ENCODE data around the gene NCR1.

DNA sequence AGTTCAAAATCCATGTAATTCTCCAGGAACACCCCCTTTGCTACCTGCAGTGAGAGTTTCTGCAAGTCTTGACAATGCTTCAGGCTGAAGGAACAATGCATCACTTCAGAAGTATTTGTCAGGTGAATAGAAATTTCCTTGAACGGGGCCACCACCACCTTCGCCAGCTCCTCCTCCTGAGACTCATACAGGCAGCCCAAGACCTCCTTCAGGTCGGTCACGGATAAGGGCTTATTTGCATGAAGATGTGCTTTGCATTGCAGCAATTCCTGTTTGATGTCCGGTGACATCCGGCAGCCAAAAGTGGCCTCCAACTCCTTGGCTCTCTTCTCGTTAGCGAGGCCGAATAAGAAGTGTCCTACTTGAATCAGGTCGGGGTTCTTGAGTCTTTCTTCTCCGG is 33.0 kb downstream of the NCR1 start:
- TF ChIP-seq EZH2 (IDR thresholded peaks at IDR 0.05; ENCODE audit: borderline replicate concordance, insufficient read depth, low read length, poor library complexity, severe bottlenecking) (no peak), POLR2AphosphoS5 (IDR thresholded peaks at IDR 0.05) (no peak)
- TF ChIP-seq, protein P1, sequence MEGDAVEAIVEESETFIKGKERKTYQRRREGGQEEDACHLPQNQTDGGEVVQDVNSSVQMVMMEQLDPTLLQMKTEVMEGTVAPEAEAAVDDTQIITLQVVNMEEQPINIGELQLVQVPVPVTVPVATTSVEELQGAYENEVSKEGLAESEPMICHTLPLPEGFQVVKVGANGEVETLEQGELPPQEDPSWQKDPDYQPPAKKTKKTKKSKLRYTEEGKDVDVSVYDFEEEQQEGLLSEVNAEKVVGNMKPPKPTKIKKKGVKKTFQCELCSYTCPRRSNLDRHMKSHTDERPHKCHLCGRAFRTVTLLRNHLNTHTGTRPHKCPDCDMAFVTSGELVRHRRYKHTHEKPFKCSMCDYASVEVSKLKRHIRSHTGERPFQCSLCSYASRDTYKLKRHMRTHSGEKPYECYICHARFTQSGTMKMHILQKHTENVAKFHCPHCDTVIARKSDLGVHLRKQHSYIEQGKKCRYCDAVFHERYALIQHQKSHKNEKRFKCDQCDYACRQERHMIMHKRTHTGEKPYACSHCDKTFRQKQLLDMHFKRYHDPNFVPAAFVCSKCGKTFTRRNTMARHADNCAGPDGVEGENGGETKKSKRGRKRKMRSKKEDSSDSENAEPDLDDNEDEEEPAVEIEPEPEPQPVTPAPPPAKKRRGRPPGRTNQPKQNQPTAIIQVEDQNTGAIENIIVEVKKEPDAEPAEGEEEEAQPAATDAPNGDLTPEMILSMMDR (IDR thresholded peaks at IDR 0.05; ENCODE audit: poor library complexity, severe bottlenecking): no peak
